Measurements from ENCODE around the gene PTPRK.

Gene PTPRK

GRCh38 chr6:128368213-128368944, 152.0 kb downstream of the PTPRK start:
- TF ChIP-seq ARNTL (CRISPR knock-in tag; IDR thresholded peaks at IDR 0.05; ENCODE audit: borderline replicate concordance, low read depth) (no peak), ZNF70 (CRISPR knock-in tag; IDR thresholded peaks at IDR 0.05) (no peak), POU6F1 (CRISPR knock-in tag; IDR thresholded peaks at IDR 0.05; ENCODE audit: borderline replicate concordance, low read depth) (no peak), TCF4 (CRISPR knock-in tag; IDR thresholded peaks at IDR 0.05; ENCODE audit: borderline replicate concordance) (no peak), ZFP3 (CRISPR knock-in tag; IDR thresholded peaks at IDR 0.05) (no peak), GLIS3 (CRISPR knock-in tag; IDR thresholded peaks at IDR 0.05) (no peak), OSR1 (CRISPR knock-in tag; IDR thresholded peaks at IDR 0.05) (no peak), ZNF565 (CRISPR knock-in tag; conservative IDR thresholded peaks at IDR 0.05; ENCODE audit: low read depth) (no peak), ZFP30 (CRISPR knock-in tag; IDR thresholded peaks at IDR 0.05) (no peak), TOX (CRISPR knock-in tag; IDR thresholded peaks at IDR 0.05; ENCODE audit: borderline replicate concordance) (no peak), RARB (CRISPR knock-in tag; IDR thresholded peaks at IDR 0.05) (no peak), ZC3H10 (CRISPR knock-in tag; IDR thresholded peaks at IDR 0.05) (no peak), CSRNP3 (CRISPR knock-in tag; IDR thresholded peaks at IDR 0.05) (no peak), CREB5 (CRISPR knock-in tag; IDR thresholded peaks at IDR 0.05; ENCODE audit: low read depth) (no peak)
- ATAC-seq: no peak

GRCh38 chr6:128367437-128367836, 153.0 kb downstream of the PTPRK start:
- TF ChIP-seq TCF4 (CRISPR knock-in tag; IDR thresholded peaks at IDR 0.05; ENCODE audit: borderline replicate concordance): no peak
- no peak for TF ChIP-seq POU6F1 (CRISPR knock-in tag; IDR thresholded peaks at IDR 0.05; ENCODE audit: borderline replicate concordance, low read depth)
- no peak for TF ChIP-seq ARNTL (CRISPR knock-in tag; IDR thresholded peaks at IDR 0.05; ENCODE audit: borderline replicate concordance, low read depth)
- TF ChIP-seq ZFP3 (CRISPR knock-in tag; IDR thresholded peaks at IDR 0.05): no peak
- TF ChIP-seq CSRNP3 (CRISPR knock-in tag; IDR thresholded peaks at IDR 0.05): no peak
- ATAC-seq: no peak

- no peak for ATAC-seq
- no peak for TF ChIP-seq TCF4 (CRISPR knock-in tag; IDR thresholded peaks at IDR 0.05; ENCODE audit: borderline replicate concordance)
- TF ChIP-seq ZFP30 (CRISPR knock-in tag; IDR thresholded peaks at IDR 0.05): no peak
- TF ChIP-seq CSDC2 (CRISPR knock-in tag; IDR thresholded peaks at IDR 0.05): no peak
- TF ChIP-seq CREB5 (CRISPR knock-in tag; IDR thresholded peaks at IDR 0.05; ENCODE audit: low read depth): no peak
- TF ChIP-seq TSHZ2 (CRISPR knock-in tag; IDR thresholded peaks at IDR 0.05): no peak
- no peak for TF ChIP-seq ZNF8 (CRISPR knock-in tag; IDR thresholded peaks at IDR 0.05)
- no peak for TF ChIP-seq ISL1 (CRISPR knock-in tag; IDR thresholded peaks at IDR 0.05)
- no peak for TF ChIP-seq ARNTL (CRISPR knock-in tag; IDR thresholded peaks at IDR 0.05; ENCODE audit: borderline replicate concordance, low read depth)
These were observed 154.8 kb downstream of the PTPRK start for GRCh38 chr6:128365520-128366160.

All from SK-N-SH treated with all-trans-retinoic acid at 6 μM for 48 hours (cell line).